Endothelial cell of umbilical vein (primary cell): ENCODE measurements around the gene STOX1. TPM values are rescaled to one million over a fixed set of nuclear protein-coding genes. Genes with fewer than 3 reads are reported as not detected.

ENCODE experiments used
- BruUV-seq: library from RNA; stranded (reverse); fragments of 400-500 nt; replicated peaks from 2 replicates; lab custom pipeline; 2021; lab: Mats Ljungman, UMichigan
- CTCF ChIA-PET: fragments of 300-600, 350-600 bp; sonication (Branson Sonifier 250); formaldehyde crosslinking; loops from one replicate; lab custom pipeline; 2021; ENCODE audit warnings: antibody characterized with exemption, inconsistent platforms; lab: Charles Lee
- POLR2A ChIA-PET: fragments of 300-600, 350-600 bp; sonication (Branson Sonifier 250); formaldehyde crosslinking; loops from one replicate; lab custom pipeline; 2021; ENCODE audit warnings: antibody characterized with exemption, inconsistent platforms; lab: Charles Lee
- DNase-seq: peaks from one replicate; pipeline ENCODE4 v3.0.0-alpha.2; 2011; ENCODE audit warnings: low read depth, low spot score
- FAIRE-seq: peaks from 2 replicates; lab custom pipeline; 2011; peaks lifted over from hg19 to GRCh38; lab: Jason Lieb, UNC
- H2AFZ ChIP-seq: 2 replicates; pipeline ENCODE4 v1.6.0; 2012; ENCODE audit warnings: low read depth, low read length, control low read depth, inconsistent platforms
- H3K27ac ChIP-seq: 2 replicates; pipeline ENCODE4 v1.5.1; 2011; ENCODE audit warnings: low read depth, mild to moderate bottlenecking, control low read depth, low read length, moderate library complexity; ENCODE audit not compliant: insufficient read depth
- H3K27me3 ChIP-seq, 2 experiments: 2 replicates each; pipeline versions ENCODE4 v1.6.0 to v1.6.1; 2011; ENCODE audit warnings: low read length in 2 of 2, mixed read lengths in 1 of 2; ENCODE audit not compliant: control insufficient read depth in 2 of 2, insufficient read depth in 2 of 2
- H3K36me3 ChIP-seq, 2 experiments: 2 replicates in 1 of 2; 3 replicates in 1 of 2; pipeline ENCODE4 v1.5.1; 2011; ENCODE audit warnings: low read length in 2 of 2, mild to moderate bottlenecking in 1 of 2, moderate library complexity in 1 of 2; ENCODE audit not compliant: control insufficient read depth in 2 of 2, insufficient read depth in 2 of 2; ENCODE audit errors: extremely low read depth in 1 of 2
- H3K4me1 ChIP-seq: 3 replicates; pipeline ENCODE4 v1.5.1; 2011; ENCODE audit warnings: mild to moderate bottlenecking, low read length; ENCODE audit not compliant: control insufficient read depth, insufficient read depth; ENCODE audit errors: extremely low read depth
- H3K4me2 ChIP-seq: 2 replicates; pipeline ENCODE4 v1.6.1; 2011; ENCODE audit warnings: low read length, control low read depth, mixed read lengths; ENCODE audit not compliant: insufficient read depth
- H3K4me3 ChIP-seq, 3 experiments: fragments of 200-600 bp in 1 of 3; sonication (generic), shearing (Covaris generic) in 1 of 3; replicated peaks in 1 of 3; 2 replicates each; pipeline ENCODE4 v1.5.1; 2011 to 2016; ENCODE audit warnings: control low read depth in 3 of 3, low read length in 3 of 3, mild to moderate bottlenecking in 2 of 3, inconsistent platforms in 1 of 3, low read depth in 1 of 3, moderate library complexity in 1 of 3; ENCODE audit not compliant: insufficient read depth in 1 of 3
- H3K79me2 ChIP-seq: 2 replicates; pipeline ENCODE4 v1.6.0; 2012; ENCODE audit warnings: low read length, inconsistent platforms; ENCODE audit not compliant: control insufficient read depth, insufficient read depth
- H3K9ac ChIP-seq: replicated peaks from 2 replicates; pipeline ENCODE3; 2011; ENCODE audit warnings: low read length, control low read depth; ENCODE audit not compliant: insufficient read depth; ENCODE audit errors: extremely low read depth
- H3K9me1 ChIP-seq: replicated peaks from 3 replicates; pipeline ENCODE4 v1.6.0; 2011; ENCODE audit warnings: mild to moderate bottlenecking, low read length; ENCODE audit not compliant: control insufficient read depth, insufficient read depth; ENCODE audit errors: extremely low read depth
- H3K9me3 ChIP-seq: replicated peaks from 2 replicates; pipeline ENCODE4 v1.5.1; 2012; ENCODE audit warnings: low read length, inconsistent platforms; ENCODE audit not compliant: control insufficient read depth, insufficient read depth
- H4K20me1 ChIP-seq: replicated peaks from 2 replicates; pipeline ENCODE3; 2011; ENCODE audit warnings: mild to moderate bottlenecking, low read length; ENCODE audit not compliant: control insufficient read depth, insufficient read depth; ENCODE audit errors: extremely low read depth
- CTCF ChIP-seq, 2 donors: IDR thresholded peaks; 1 replicate in 1 of 2; 2 replicates in 1 of 2; pipeline ENCODE4 v1.5.1; 2011; ENCODE audit warnings: low read length in 2 of 2, mild to moderate bottlenecking in 2 of 2, moderate library complexity in 2 of 2, control low read depth in 1 of 2, inconsistent platforms in 1 of 2, low read depth in 1 of 2; ENCODE audit not compliant: insufficient read depth in 1 of 2; ENCODE audit errors: extremely low read depth in 1 of 2
- EZH2 ChIP-seq: IDR thresholded peaks from 2 replicates; pipeline ENCODE4 v1.6.1; 2012; ENCODE audit warnings: borderline replicate concordance, low read depth, mild to moderate bottlenecking, moderate library complexity, low read length, inconsistent platforms; ENCODE audit not compliant: severe bottlenecking
- FOS ChIP-seq: IDR thresholded peaks from 2 replicates; pipeline ENCODE4 v1.6.1; 2011; ENCODE audit warnings: mild to moderate bottlenecking, low read length, moderate library complexity, borderline replicate concordance; ENCODE audit not compliant: insufficient read depth
- GATA2 ChIP-seq: IDR thresholded peaks from 2 replicates; pipeline ENCODE4 v1.7.0; 2011; ENCODE audit warnings: low read depth, mild to moderate bottlenecking, moderate library complexity, mixed read lengths, low read length; ENCODE audit not compliant: insufficient read length, insufficient read depth
- JUN ChIP-seq: IDR thresholded peaks from 2 replicates; pipeline ENCODE4 v1.6.1; 2011; ENCODE audit warnings: borderline replicate concordance, low read depth; ENCODE audit not compliant: insufficient read length, insufficient read depth
- MAX ChIP-seq: IDR thresholded peaks from 2 replicates; pipeline ENCODE4 v1.6.1; 2011; ENCODE audit not compliant: insufficient read depth, insufficient read length
- MYC ChIP-seq: IDR thresholded peaks from one replicate; pipeline ENCODE4 v1.6.1; 2011; ENCODE audit warnings: mild to moderate bottlenecking, low read depth, low read length
- POLR2A ChIP-seq: IDR thresholded peaks from 2 replicates; pipeline ENCODE4 v1.6.1; 2012; ENCODE audit warnings: low read depth, mild to moderate bottlenecking, control low read depth, low read length
- POLR2AphosphoS5 ChIP-seq: IDR thresholded peaks from 2 replicates; pipeline ENCODE4 v1.6.1; 2012; ENCODE audit warnings: low read depth, mild to moderate bottlenecking, control low read depth, low read length, moderate library complexity; ENCODE audit not compliant: insufficient read depth
- dilution Hi-C: fragments of 300-500 bp; cut with MboI; formaldehyde crosslinking; loops from one replicate; pipeline ENCODE4 v1.15.0; 2019; ENCODE audit warnings: low sequenced_read_pairs; ENCODE audit not compliant: extremely low pct_ligation_motif_present
- intact Hi-C: fragments of 100-400 bp; cut with micrococcal nuclease; formaldehyde crosslinking; loops from one replicate; pipeline ENCODE4 v1.10.0; 2022
- polyA plus RNA-seq, 4 experiments: library from polyadenylated mRNA; depleted of rRNA in 3 of 4; stranded (reverse) in 3 of 4; unstranded in 1 of 4; fragments of >200 nt; gene quantifications; 2 replicates each; pipeline versions ENCODE4 v1.2.1 to v1.2.3, GENCODE V29; 2011 to 2012; ENCODE audit warnings: missing spikeins in 1 of 4
- total RNA-seq: library from RNA; stranded (reverse); gene quantifications from 2 replicates; pipeline ENCODE4 v1.2.3, GENCODE V29; 2021

Gene STOX1
- total and polyA plus RNA-seq, 2 donors (not counting 3 experiments of a cell fraction or from before 2014, with no cell fraction given), result 0.06 to 0.20 TPM

DNA sequence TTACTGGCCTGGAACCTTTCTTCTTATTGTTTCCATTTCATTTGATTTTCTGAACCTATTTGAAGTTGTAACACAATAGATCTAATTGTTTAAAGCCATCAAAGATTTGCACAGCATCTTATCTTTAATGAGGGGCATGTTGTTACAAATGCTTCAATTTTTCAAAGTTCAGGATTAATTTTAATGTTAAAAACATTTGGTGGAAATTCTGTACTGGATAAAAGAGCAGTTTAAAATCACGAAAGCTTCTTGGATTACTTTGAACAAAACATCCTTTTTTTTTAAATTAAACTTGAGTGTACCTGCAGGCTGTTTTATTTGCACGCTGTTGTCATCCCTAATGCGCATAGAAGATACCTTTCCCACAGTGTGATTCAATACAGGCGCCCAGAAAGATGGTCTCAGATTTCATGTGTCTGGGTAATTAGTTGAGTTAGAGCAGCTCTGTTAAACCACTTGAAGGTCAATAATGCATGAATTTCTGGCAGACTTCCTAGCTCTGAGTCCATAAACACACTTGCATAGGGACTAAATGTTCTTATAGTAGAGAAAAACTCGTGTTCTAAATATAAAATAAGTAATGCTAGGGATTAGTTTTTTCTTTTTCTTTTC lies 44.5 kb downstream of the STOX1 start:
- H3K9me1 ChIP-seq, result no peaks in the 10 kb centered on the region
- peaks cover 6 to 16% of the 10 kb centered on the region in 2 experiments for H3K27me3 ChIP-seq
- TF ChIP-seq MYC, result no peak
- no peak overlapping the region for H3K27ac ChIP-seq
- H3K4me1 ChIP-seq, result no peaks in the 10 kb centered on the region
- intact Hi-C loops, result no loop called here
- no peaks in the 10 kb centered on the region for H3K9me3 ChIP-seq
- FAIRE-seq (no peak), DNase-seq (no peak)
- POLR2A ChIA-PET, result no interaction called here
- dilution Hi-C loops, result no loop called here
- no peaks in the 10 kb centered on the region for H3K79me2 ChIP-seq
- BruUV-seq, result no TSS peak
- no peaks in the 10 kb centered on the region for H3K36me3 ChIP-seq
- no peaks in the 10 kb centered on the region for H4K20me1 ChIP-seq
- H3K4me3 ChIP-seq, result no peak overlapping the region
- CTCF ChIA-PET, result no interaction called here
- no peak overlapping the region for H3K4me2 ChIP-seq
- H3K9ac ChIP-seq, result no peak overlapping the region
- H2AFZ ChIP-seq, result no peak overlapping the region

DNA sequence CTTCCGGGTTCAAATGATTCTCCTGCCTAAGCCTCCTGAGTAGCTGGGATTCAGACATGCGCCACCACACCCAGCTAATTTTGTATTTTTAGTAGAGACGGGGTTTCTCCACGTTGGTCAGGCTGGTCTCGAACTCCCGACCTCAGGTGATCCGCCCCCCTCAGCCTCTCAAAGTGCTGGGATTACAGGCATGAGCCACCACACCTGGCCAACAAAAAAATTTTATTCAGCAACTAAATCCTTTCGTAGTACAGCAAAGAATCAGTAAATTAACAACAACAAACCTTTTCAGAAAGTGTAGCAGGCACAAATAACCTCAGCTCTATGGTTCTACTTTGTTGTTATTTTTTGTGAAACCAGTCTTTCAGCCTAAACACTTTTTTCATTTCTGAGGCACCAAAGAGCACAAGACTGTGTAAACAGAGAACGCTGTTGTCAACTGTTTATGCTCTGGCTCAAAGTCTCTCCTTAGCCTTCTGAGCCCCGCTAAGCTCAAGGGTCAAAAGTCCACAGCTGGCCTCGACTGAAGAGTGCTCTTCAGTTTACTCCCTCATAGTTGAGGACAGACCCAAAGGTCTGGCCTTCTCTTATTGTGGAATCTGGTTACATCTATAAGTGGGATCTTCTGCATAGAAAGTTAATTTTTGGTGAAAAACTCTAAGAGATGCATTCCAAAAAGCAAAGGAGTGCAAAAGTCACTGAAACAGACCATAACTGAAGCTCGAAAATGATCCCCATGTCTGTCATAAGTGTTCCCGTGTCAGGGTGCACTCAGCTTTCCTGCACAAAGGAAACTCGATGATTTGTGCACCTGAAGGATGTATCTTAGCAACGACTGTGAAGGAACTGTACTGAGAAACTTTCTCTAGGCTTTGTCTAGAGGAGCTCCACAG lies 49.2 kb downstream of the STOX1 start:
- Histone ChIP-seq H3K4me1 (no peaks in the 10 kb centered on the region), H2AFZ (no peak overlapping the region), H3K9ac (no peak overlapping the region), H3K9me3 (no peaks in the 10 kb centered on the region), H3K36me3 (no peaks in the 10 kb centered on the region), H3K79me2 (no peaks in the 10 kb centered on the region), H3K4me3 (no peak overlapping the region), H4K20me1 (no peaks in the 10 kb centered on the region), H3K27ac (no peak overlapping the region), H3K9me1 (no peaks in the 10 kb centered on the region), H3K4me2 (no peak overlapping the region), H3K27me3 (peaks cover 9 to 11% of the 10 kb centered on the region in 2 experiments)
- TF ChIP-seq FOS (no peak), CTCF (IDR thresholded peaks at IDR 0.05; ENCODE audit: extremely low read depth in 1 of 2, insufficient read depth in 1 of 2, low read depth in 1 of 2, low read length in 2 of 2) (no peak), POLR2A (no peak), POLR2AphosphoS5 (no peak), EZH2 (no peak), MYC (no peak), GATA2 (no peak), MAX (no peak), JUN (no peak)
- dilution Hi-C loops (no loop called here), intact Hi-C loops (no loop called here)
- BruUV-seq, result no TSS peak
- DNase-seq (no peak), FAIRE-seq (no peak)
- POLR2A ChIA-PET, result no interaction called here
- CTCF ChIA-PET, result no interaction called here
